ENCODE measurements around the gene GPR151.

GPR151 gene

GRCh38 chr5:146463446-146463845 lies 52.5 kb downstream of the GPR151 start:
- H3K4me3 ChIP-seq (ENCODE audit: control insufficient read depth, low read depth, low read length) = no peak overlapping the region
- DNase-seq (ENCODE audit: low read depth) = no peak
- no peak for TF ChIP-seq CTCF (IDR thresholded peaks at IDR 0.05; ENCODE audit: control insufficient read depth, insufficient read depth, low read depth, low read length, missing control alignments)

All from AG09309 (cell line).